IPS-20b (cell line): ENCODE data around the gene ADGRB2.

ENCODE experiments used
- H3K27ac ChIP-seq: one replicate; pipeline ENCODE4 v1.5.1; 2013; ENCODE audit warnings: low read length
- H3K27me3 ChIP-seq: 2 replicates; pipeline ENCODE4 v1.6.1; 2013; ENCODE audit warnings: mild to moderate bottlenecking, low read length, inconsistent platforms; ENCODE audit not compliant: insufficient read depth
- H3K36me3 ChIP-seq: 2 replicates; pipeline ENCODE4 v1.6.1; 2013; ENCODE audit warnings: low read depth, mild to moderate bottlenecking, inconsistent platforms, low read length, moderate library complexity; ENCODE audit not compliant: insufficient read depth
- H3K4me1 ChIP-seq: 2 replicates; pipeline ENCODE4 v1.6.1; 2013; ENCODE audit warnings: mild to moderate bottlenecking, control low read depth, inconsistent platforms, low read length, moderate library complexity; ENCODE audit not compliant: insufficient read depth
- H3K4me3 ChIP-seq: 2 replicates; pipeline ENCODE4 v1.5.1; 2013; ENCODE audit warnings: mild to moderate bottlenecking, low read length, inconsistent platforms
- H3K9ac ChIP-seq: 2 replicates; pipeline ENCODE4 v1.6.1; 2013; ENCODE audit warnings: low read depth, mild to moderate bottlenecking, inconsistent platforms, low read length, moderate library complexity
- H3K9me3 ChIP-seq: 2 replicates; pipeline ENCODE4 v1.6.1; 2013; ENCODE audit warnings: mild to moderate bottlenecking, low read depth, low read length, inconsistent platforms; ENCODE audit not compliant: insufficient read depth

The ADGRB2 gene

DNA sequence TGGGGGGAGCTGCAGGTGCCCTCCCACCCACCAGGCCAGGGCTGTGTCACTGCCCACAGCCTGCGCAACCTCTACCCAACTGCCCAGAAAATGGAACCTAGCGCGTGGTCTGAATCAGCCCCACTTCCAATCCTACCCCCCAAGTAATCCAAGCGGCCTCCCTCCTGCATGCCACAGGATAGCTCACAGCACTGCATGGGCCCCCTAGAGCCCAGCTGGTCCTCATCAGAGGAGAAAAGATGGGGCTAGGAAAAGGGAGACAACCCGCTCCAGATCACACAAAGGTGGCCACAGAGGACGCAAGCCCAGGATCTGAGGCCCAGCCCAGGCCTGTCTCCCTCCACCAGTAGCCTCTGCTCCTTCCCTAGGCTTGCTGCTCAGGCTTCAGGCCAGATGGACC, 6.2 kb downstream of the ADGRB2 start:
- peaks cover 17% of the 10 kb centered on the region for H3K27me3 ChIP-seq
- H3K4me1 ChIP-seq = peaks cover 24% of the 10 kb centered on the region
- no peak overlapping the region for H3K4me3 ChIP-seq
- no peaks in the 10 kb centered on the region for H3K9me3 ChIP-seq
- H3K27ac ChIP-seq = no peak overlapping the region
- no peaks in the 10 kb centered on the region for H3K36me3 ChIP-seq
- H3K9ac ChIP-seq = no peak overlapping the region

DNA sequence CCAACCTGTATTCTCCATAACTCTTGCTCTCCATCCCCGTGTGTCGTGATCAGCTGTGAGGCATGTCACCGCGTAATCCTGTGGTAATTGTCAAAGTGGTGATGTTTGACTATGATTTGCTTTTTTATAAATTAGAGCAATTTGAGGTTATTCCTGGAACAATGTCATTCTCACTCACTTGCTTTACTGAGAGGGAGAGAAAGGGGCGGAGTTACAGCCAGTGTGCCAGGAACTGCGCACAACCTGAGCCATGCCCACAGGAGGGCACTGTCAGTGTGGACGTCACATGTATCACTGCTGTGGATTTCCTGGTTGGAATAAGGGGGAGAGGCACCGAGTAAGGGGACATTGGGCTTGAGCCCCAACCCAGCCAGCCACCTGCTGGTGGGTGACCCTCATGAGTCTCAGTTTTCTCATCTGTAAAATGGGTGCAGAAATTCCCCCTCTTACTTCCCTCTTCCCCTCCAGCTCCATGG, 6.9 kb downstream of the ADGRB2 start:
- H3K4me1 ChIP-seq = peaks cover 27% of the 10 kb centered on the region
- peaks cover 10% of the 10 kb centered on the region for H3K27me3 ChIP-seq

DNA sequence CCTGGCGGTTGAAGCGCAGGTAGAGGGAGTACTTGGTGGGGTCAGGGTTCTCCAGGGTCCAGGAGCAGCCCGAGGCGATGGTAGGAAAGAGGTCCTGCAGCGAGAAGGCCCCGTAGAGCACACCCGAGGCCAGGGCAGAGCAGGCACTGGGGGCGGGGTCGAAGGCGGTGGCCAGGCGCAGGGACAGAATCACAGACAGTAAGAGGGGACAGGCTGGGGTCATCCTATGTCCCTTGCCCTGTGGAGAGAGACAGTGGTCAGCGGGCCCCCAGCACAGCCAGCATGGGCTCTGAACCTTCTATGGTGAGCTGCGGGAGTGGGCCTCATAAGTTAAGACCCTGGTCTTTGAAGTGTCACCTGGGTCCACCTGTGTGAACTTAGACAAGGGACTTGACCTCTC, 7.6 kb downstream of the ADGRB2 start:
- Histone ChIP-seq H3K27ac (no peak overlapping the region), H3K27me3 (peaks cover 4% of the 10 kb centered on the region), H3K4me1 (peaks cover 28% of the 10 kb centered on the region), H3K4me3 (no peak overlapping the region), H3K9ac (no peak overlapping the region), H3K9me3 (no peaks in the 10 kb centered on the region), H3K36me3 (no peaks in the 10 kb centered on the region)

More for the DNA sequence above, 6.9 kb downstream of the ADGRB2 start:
- H3K27ac ChIP-seq = no peak overlapping the region
- no peak overlapping the region for H3K4me3 ChIP-seq
- H3K9me3 ChIP-seq = no peaks in the 10 kb centered on the region
- H3K9ac ChIP-seq = no peak overlapping the region
- H3K36me3 ChIP-seq = no peaks in the 10 kb centered on the region

- H3K27me3 ChIP-seq = no peaks in the 10 kb centered on the region
- H3K27ac ChIP-seq = no peak overlapping the region
- no peaks in the 10 kb centered on the region for H3K9me3 ChIP-seq
- H3K4me3 ChIP-seq = no peak overlapping the region
- H3K9ac ChIP-seq = no peak overlapping the region
- H3K4me1 ChIP-seq = peaks cover 23% of the 10 kb centered on the region
- H3K36me3 ChIP-seq = no peaks in the 10 kb centered on the region
Observed at GRCh38 chr1:31755850-31756492, 8.2 kb downstream of the ADGRB2 start.

DNA sequence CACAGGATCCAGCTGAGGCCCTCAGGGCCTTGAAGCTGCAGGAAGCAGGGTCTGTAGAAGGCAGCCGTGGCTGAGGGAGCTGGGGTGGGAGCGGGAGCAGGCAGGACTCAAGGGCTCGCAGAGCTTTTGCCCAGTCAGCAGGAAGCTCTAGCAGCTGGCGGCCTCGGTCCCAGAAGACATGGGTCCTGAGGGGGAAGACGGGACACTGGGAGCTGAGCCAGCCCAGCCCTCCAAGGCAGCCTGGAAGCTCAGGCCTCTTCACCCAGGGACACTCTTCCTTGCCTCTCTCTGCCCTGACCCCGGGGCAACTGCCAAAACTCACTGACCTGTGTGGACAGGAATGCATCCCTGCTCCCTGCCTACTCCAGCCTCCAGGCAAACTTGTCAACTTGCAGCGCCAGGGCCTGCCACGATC, 8.9 kb downstream of the ADGRB2 start:
- H3K4me3 ChIP-seq = no peak overlapping the region
- H3K4me1 ChIP-seq = peaks cover 22% of the 10 kb centered on the region
- H3K36me3 ChIP-seq = no peaks in the 10 kb centered on the region
- no peaks in the 10 kb centered on the region for H3K9me3 ChIP-seq
- H3K9ac ChIP-seq = no peak overlapping the region
- H3K27me3 ChIP-seq = no peaks in the 10 kb centered on the region
- no peak overlapping the region for H3K27ac ChIP-seq

- Histone ChIP-seq H3K4me1 (peaks cover 14% of the 10 kb centered on the region), H3K9me3 (no peaks in the 10 kb centered on the region)
Observed at GRCh38 chr1:31754397-31754796, 9.7 kb downstream of the ADGRB2 start.

DNA sequence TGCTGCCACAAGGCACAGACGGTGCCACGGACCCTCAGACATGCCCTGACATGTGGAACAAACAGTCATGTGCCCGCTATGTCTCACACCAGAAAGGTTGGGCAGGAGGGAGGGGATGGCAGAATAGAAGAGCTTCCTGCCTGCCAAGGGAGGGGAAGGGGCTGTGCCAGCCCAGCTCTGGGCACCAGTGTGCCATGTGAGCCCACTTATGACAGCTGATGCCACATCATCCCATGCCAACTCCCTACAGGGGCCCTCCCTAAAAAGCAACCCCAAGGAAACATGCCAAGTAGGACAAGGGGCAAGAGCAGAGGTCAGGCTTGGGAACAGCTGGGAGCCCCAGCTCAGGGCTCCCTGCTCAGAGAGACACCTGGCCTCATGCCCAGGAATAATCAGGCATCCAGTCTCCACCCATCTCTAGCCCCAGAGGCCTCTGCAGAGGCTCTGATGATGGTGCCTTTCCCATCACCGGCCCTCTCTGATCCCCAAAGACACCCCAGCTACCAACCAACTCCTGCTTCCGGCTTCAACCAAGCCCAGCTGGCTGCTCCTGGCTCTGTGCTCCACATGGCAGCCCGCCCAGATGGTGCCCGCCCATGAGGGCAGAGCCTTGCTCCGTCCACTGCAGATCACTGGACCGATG, 10.3 kb downstream of the ADGRB2 start:
- H3K27ac ChIP-seq = no peak overlapping the region
- no peaks in the 10 kb centered on the region for H3K27me3 ChIP-seq
- H3K36me3 ChIP-seq = no peaks in the 10 kb centered on the region
- no peak overlapping the region for H3K4me3 ChIP-seq
- peaks cover 9% of the 10 kb centered on the region for H3K4me1 ChIP-seq
- no peaks in the 10 kb centered on the region for H3K9me3 ChIP-seq
- no peak overlapping the region for H3K9ac ChIP-seq

More at GRCh38 chr1:31754397-31754796, 9.7 kb downstream of the ADGRB2 start:
- H3K9ac ChIP-seq = no peak overlapping the region
- no peak overlapping the region for H3K4me3 ChIP-seq
- H3K36me3 ChIP-seq = no peaks in the 10 kb centered on the region
- H3K27me3 ChIP-seq = no peaks in the 10 kb centered on the region
- no peak overlapping the region for H3K27ac ChIP-seq

DNA sequence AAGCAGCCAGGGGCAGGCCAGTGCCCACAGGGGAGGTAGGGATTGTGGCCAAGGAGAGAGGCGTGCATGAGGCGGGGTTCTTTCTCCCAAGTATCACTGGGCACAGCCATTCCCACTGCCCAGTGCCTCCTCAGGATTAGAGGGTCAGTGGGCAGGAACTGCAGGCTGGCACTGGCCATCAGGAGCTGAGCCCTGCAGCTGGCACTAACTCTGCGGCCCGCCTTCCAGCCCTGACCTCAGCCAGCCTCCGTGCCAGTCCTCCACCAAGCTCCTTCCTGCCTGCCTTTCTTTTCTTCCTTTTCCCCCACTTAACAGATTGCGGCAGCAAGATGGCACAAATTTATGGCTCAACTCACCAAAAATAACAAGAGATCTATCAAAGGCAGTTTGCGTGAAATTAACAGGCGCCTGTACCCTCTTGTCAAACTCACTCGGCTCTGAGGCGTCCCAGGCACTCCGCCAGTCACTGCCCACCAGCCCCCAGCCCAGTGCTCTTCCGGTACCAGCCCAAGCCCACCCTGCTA, 11.1 kb downstream of the ADGRB2 start:
- no peak overlapping the region for H3K9ac ChIP-seq
- no peaks in the 10 kb centered on the region for H3K36me3 ChIP-seq
- H3K27me3 ChIP-seq = no peaks in the 10 kb centered on the region
- no peak overlapping the region for H3K4me3 ChIP-seq
- H3K27ac ChIP-seq = no peak overlapping the region
- H3K9me3 ChIP-seq = no peaks in the 10 kb centered on the region
- H3K4me1 ChIP-seq = peaks cover 9% of the 10 kb centered on the region

DNA sequence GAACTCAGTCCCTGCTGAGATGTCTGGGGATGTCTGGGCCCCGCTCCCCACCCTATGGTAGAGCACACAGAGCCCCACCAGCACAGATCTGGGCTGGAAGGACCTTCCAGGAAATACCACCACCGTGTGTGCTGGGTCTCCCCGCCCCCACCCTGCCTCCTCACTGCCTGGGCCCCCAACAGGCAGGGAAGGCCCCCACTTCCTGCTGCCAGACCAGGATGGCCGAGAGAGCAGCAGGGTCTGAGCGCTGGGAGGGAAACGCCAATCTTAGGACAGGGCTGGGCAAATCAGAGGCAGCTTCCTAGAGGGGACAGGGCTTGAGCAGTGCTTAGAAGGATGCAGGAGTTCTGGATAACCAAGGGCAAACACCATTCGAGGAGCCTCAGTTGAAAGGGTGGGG, 11.9 kb downstream of the ADGRB2 start:
- Histone ChIP-seq H3K27me3 (no peaks in the 10 kb centered on the region), H3K36me3 (no peaks in the 10 kb centered on the region), H3K4me1 (peaks cover 9% of the 10 kb centered on the region), H3K27ac (peak overlapping the region; percentile 29), H3K4me3 (no peak overlapping the region), H3K9ac (peak overlapping the region; percentile 8; the same call in 1 of the 2 replicates), H3K9me3 (no peaks in the 10 kb centered on the region)

- Histone ChIP-seq H3K36me3 (no peaks in the 10 kb centered on the region), H3K4me1 (peaks cover 9% of the 10 kb centered on the region), H3K9ac (peak overlapping the region; percentile 8; the same call in 1 of the 2 replicates), H3K27me3 (no peaks in the 10 kb centered on the region), H3K4me3 (no peak overlapping the region), H3K27ac (peak overlapping the region; percentile 29), H3K9me3 (no peaks in the 10 kb centered on the region)
Observed at GRCh38 chr1:31751822-31752241, 12.3 kb downstream of the ADGRB2 start.

DNA sequence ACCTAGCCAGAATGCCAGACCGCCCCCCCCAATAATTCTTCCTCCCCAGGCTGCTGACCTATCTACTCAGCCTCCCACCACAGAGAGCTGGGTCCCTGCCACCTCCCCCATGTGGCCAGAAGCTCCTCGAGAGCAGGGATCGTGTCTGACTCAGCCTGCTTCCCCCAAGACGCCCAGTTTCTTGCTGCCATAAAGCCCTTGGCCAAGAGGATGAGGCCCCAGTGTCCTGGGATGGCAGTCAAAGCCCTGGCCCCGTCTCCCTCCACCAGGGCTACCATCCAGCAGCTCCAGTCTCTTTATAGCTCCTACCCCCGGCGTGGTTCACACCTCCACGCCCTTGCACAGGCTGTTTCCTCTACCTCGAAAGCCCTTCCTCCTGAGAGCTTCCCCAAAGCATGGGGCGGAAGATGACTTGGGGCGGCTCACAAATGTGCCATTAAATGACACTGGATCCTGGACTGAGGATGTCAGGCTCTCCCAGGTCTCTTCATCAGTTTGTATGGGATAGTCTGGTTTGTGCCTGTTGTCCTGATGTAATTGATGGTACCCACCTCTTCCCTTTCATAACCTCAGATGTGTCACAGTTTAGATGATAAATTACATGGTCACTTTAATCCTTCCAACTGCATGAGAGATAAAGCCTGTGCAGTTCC, 13.2 kb downstream of the ADGRB2 start:
- Histone ChIP-seq H3K36me3 (no peaks in the 10 kb centered on the region), H3K9me3 (no peaks in the 10 kb centered on the region), H3K27me3 (no peaks in the 10 kb centered on the region), H3K9ac (no peak overlapping the region), H3K27ac (no peak overlapping the region), H3K4me3 (no peak overlapping the region), H3K4me1 (peaks cover 11% of the 10 kb centered on the region)
